OCI-LY7 (cell line): ENCODE data around the gene CARMIL1.

Experiments used
- CTCF ChIP-seq: fragments of 200-600 bp; sonication (generic); conservative IDR thresholded peaks from 2 replicates; pipeline ENCODE4 v1.5.1; 2014; ENCODE audit warnings: mild to moderate bottlenecking, antibody characterized with exemption, low read length, moderate library complexity, mixed read lengths
- EZH2phosphoT487 ChIP-seq: fragments of 200-600 bp; sonication (generic); IDR thresholded peaks from 2 replicates; pipeline ENCODE4 v1.6.1; 2018; ENCODE audit warnings: low read depth, borderline replicate concordance, mild to moderate bottlenecking, mixed run types, antibody characterized with exemption, low read length, moderate library complexity, mixed read lengths

- TF ChIP-seq EZH2phosphoT487, result no peak
- TF ChIP-seq CTCF, result no peak
Observed at GRCh38 chr6:25326126-25326525, 47.0 kb downstream of the CARMIL1 start.
